Activated CD4-positive, alpha-beta T cell treated with anti-CD3 and anti-CD28 coated beads, Interleukin-2, amount 10 ng/mL, durations not matched to agents 7 days and 5 days (primary cell): Measurements from ENCODE around the gene SRP68. TPM values are rescaled to one million over a fixed set of nuclear protein-coding genes. Genes with fewer than 3 reads are reported as not detected.
A peak's percentile ranks its signal among the peaks of the same experiment; 100 is the strongest.
"Not testable (repeated sequence)": the region's sequence is repeated elsewhere in the genome, so short reads cannot be mapped to it uniquely, and the experiment has no call there.

Source experiments
- CTCF ChIA-PET: fragments of 350-600 bp; sonication (Branson Sonifier 250); formaldehyde crosslinking; loops from one replicate; lab custom pipeline; 2021; ENCODE audit warnings: antibody characterized with exemption; lab: Charles Lee
- POLR2A ChIA-PET: fragments of 350-600 bp; sonication (Branson Sonifier 250); formaldehyde crosslinking; loops from one replicate; lab custom pipeline; 2021; ENCODE audit warnings: antibody characterized with exemption; lab: Charles Lee
- DNase-seq: peaks from one replicate; pipeline ENCODE4 v3.0.0-alpha.2; 2020
- H3K27ac Mint-ChIP-seq: one replicate; pipeline ENCODE4 v1.8.0; 2021; ENCODE audit warnings: mild to moderate bottlenecking, moderate library complexity, mixed read lengths
- H3K27me3 Mint-ChIP-seq: one replicate; pipeline ENCODE4 v1.8.0; 2021; ENCODE audit warnings: mixed read lengths
- H3K36me3 Mint-ChIP-seq: one replicate; pipeline ENCODE4 v1.8.0; 2021; ENCODE audit warnings: low read depth, mixed read lengths
- H3K4me1 Mint-ChIP-seq: one replicate; pipeline ENCODE4 v1.8.0; 2021; ENCODE audit warnings: mixed read lengths
- H3K4me3 Mint-ChIP-seq: one replicate; pipeline ENCODE4 v1.8.0; 2021; ENCODE audit warnings: mild to moderate bottlenecking, moderate library complexity, mixed read lengths
- H3K9me3 Mint-ChIP-seq: one replicate; pipeline ENCODE4 v1.8.0; 2021; ENCODE audit warnings: mixed read lengths
- total RNA-seq, 2 experiments: library from RNA; stranded (reverse); gene quantifications; one replicate each; pipeline ENCODE4 v1.2.3, GENCODE V29; 2021

The SRP68 gene
- total RNA-seq, 2 experiments from 2014 or later, result 91.3 to 96.0 TPM

- POLR2A ChIA-PET, result no interaction called here
- CTCF ChIA-PET, result interaction anchor here (1.1 to 1.6 kb wide), 4 partner anchors 8 to 350 kb away, joined by 3 to 5 read pairs (median 4); no protein-coding TSS in a partner anchor
- Mint-ChIP-seq H3K27me3 (no peaks in the 10 kb centered on the region), H3K36me3 (peaks cover 56% of the 10 kb centered on the region), H3K27ac (no peak overlapping the region), H3K4me1 (peaks cover 7% of the 10 kb centered on the region), H3K9me3 (no peaks in the 10 kb centered on the region), H3K4me3 (no peak overlapping the region)
- no peak for DNase-seq
These were observed 23.6 kb downstream of the SRP68 start for GRCh38 chr17:76048711-76049110.

DNA sequence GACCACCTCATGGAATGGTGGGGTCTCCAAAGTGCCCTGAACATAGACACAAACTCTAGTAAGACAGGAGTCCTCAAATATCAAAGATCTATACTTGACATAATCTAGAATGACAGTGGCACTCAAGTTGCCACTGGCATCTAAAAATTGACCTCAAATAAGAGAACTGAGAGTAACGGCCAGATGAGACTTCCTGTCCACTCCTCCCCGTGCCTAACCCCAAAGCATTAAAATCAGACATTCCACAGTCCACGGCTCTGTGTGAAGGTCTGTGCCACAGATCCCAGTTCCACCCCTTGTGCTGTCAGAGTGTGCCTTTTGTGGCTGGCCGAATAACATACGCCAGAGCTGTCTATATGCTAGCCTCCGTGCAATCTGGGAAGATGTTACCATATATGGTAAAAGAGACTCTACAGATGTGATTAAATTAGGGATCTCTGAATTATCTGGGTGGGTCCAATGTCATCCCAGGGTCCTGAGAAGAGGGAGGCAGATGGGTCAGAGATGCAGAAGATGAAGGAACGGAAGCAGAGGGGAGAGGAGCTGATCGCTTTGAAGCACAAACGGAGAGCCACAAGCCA is 24.2 kb downstream of the SRP68 start:
- CTCF ChIA-PET, result interaction anchor here (1.6 kb wide), 1 partner anchor 34 kb away, joined by 5 read pairs; no protein-coding TSS in a partner anchor
- Mint-ChIP-seq H3K4me1 (peaks cover 7% of the 10 kb centered on the region), H3K4me3 (no peak overlapping the region), H3K27ac (no peak overlapping the region), H3K36me3 (peaks cover 58% of the 10 kb centered on the region), H3K27me3 (no peaks in the 10 kb centered on the region), H3K9me3 (no peaks in the 10 kb centered on the region)
- POLR2A ChIA-PET, result no interaction called here
- no peak for DNase-seq

- H3K4me3 Mint-ChIP-seq, result no peak overlapping the region
- H3K27me3 Mint-ChIP-seq, result no peaks in the 10 kb centered on the region
- H3K9me3 Mint-ChIP-seq, result no peaks in the 10 kb centered on the region
- no peak overlapping the region for H3K27ac Mint-ChIP-seq
- CTCF ChIA-PET, result interaction anchor here (0.5 to 1.1 kb wide), 4 partner anchors 14 to 288 kb away, joined by 3 to 4 read pairs (median 3); no protein-coding TSS in a partner anchor
- H3K36me3 Mint-ChIP-seq, result peaks cover 61% of the 10 kb centered on the region
- H3K4me1 Mint-ChIP-seq, result peaks cover 7% of the 10 kb centered on the region
- DNase-seq, result no peak
- POLR2A ChIA-PET, result interaction anchor here (0.7 kb wide), 1 partner anchor 39 kb away, joined by 3 read pairs; no protein-coding TSS in a partner anchor
These were observed 26.3 kb downstream of the SRP68 start for GRCh38 chr17:76046064-76046463.

- POLR2A ChIA-PET, H3K27me3 Mint-ChIP-seq, DNase-seq, H3K9me3 Mint-ChIP-seq, H3K4me3 Mint-ChIP-seq, H3K4me1 Mint-ChIP-seq, CTCF ChIA-PET, H3K27ac Mint-ChIP-seq: not testable (repeated sequence)
- peaks cover 62% of the 10 kb centered on the region for H3K36me3 Mint-ChIP-seq
These were observed 27.8 kb downstream of the SRP68 start for GRCh38 chr17:76044475-76045007.

GRCh38 chr17:76042868-76043267 is 29.4 kb downstream of the SRP68 start:
- H3K9me3 Mint-ChIP-seq, H3K4me3 Mint-ChIP-seq, H3K4me1 Mint-ChIP-seq, H3K27ac Mint-ChIP-seq, POLR2A ChIA-PET, DNase-seq, H3K27me3 Mint-ChIP-seq: not testable (repeated sequence)
- CTCF ChIA-PET, result interaction anchor here (0.6 to 1.5 kb wide), 3 partner anchors 13 to 219 kb away, joined by 3 read pairs; no protein-coding TSS in a partner anchor
- H3K36me3 Mint-ChIP-seq, result peaks cover 59% of the 10 kb centered on the region

DNA sequence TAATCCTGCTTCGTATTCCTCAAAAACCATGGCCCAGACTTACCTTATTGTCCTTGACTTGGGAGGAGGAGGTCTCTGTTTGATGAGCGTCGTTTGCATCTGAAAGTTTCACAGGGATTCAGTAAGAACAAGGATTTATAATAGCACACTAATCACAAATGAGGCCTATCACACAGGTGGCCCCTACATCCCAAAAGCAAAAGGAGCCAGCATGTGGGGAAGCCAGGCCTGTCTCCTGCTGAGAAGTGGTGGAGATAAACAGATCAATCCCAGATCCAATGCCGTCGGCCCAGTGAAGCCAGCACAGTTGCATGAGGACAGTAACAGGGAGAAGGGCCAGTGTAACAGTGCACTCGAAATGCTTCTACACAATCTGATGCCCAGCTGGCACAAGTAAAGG is 31.9 kb downstream of the SRP68 start:
- ChIA-PET CTCF (interaction anchor here (1.6 to 2.1 kb wide), 2 partner anchors 9 to 239 kb away, joined by 4 read pairs; no protein-coding TSS in a partner anchor), POLR2A (no interaction called here)
- Mint-ChIP-seq H3K4me1 (no peaks in the 10 kb centered on the region), H3K9me3 (no peaks in the 10 kb centered on the region), H3K4me3 (no peak overlapping the region), H3K27me3 (no peaks in the 10 kb centered on the region), H3K36me3 (peaks cover 51% of the 10 kb centered on the region), H3K27ac (no peak overlapping the region)
- no peak for DNase-seq

DNA sequence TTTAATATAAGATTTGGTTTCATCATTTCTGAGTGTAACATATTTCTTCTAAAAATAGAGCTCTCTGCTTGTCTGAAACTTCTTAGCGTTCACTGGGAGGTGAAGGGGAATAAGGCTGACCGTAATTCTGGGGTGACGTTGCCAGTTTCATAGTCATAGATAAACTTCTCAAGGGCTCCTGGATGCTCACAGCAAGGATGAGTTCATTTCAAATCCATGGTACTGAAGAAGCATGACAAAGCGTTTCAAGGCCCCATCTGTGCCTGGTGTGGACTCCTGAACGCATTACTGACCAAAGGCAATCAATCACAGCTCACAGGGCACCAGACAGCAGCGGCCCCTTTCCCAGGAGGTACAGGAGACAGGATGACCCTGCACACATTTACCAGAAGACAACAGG is 33.2 kb downstream of the SRP68 start:
- H3K4me3 Mint-ChIP-seq, result no peak overlapping the region
- no peak for DNase-seq
- H3K27me3 Mint-ChIP-seq, result no peaks in the 10 kb centered on the region
- no peak overlapping the region for H3K27ac Mint-ChIP-seq
- POLR2A ChIA-PET, result no interaction called here
- no peaks in the 10 kb centered on the region for H3K4me1 Mint-ChIP-seq
- CTCF ChIA-PET, result interaction anchor here (1.6 kb wide), 1 partner anchor 25 kb away, joined by 4 read pairs; no protein-coding TSS in a partner anchor
- H3K9me3 Mint-ChIP-seq, result no peaks in the 10 kb centered on the region
- peaks cover 38% of the 10 kb centered on the region for H3K36me3 Mint-ChIP-seq

DNA sequence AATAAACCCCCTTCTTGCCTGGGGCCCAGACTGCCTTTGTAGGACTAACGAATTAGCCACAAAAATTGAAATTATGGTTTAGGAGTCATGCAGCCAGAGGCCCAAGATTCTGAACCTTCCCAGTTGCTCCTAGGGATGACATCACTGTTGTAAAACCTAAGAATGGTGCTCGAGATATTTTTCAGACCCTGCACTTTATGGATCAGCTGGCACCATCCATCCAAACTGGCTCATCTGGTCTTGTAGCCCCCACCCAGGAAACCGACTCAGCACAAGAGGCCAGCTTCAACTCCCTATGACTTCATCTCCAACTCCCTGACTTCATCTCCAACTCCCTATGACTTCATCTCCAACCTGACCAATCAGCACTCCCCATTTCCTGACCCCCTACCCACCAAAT is 34.3 kb downstream of the SRP68 start:
- Mint-ChIP-seq H3K27me3 (no peaks in the 10 kb centered on the region), H3K9me3 (no peaks in the 10 kb centered on the region), H3K36me3 (peaks cover 28% of the 10 kb centered on the region), H3K4me3 (no peak overlapping the region), H3K27ac (no peak overlapping the region), H3K4me1 (no peaks in the 10 kb centered on the region)
- DNase-seq, result no peak
- POLR2A ChIA-PET, result no interaction called here
- CTCF ChIA-PET, result interaction anchor here (1.6 kb wide), 1 partner anchor 24 kb away, joined by 4 read pairs; no protein-coding TSS in a partner anchor

GRCh38 chr17:76036497-76037261 is 35.6 kb downstream of the SRP68 start:
- Mint-ChIP-seq H3K4me1 (no peaks in the 10 kb centered on the region), H3K27ac (no peak overlapping the region), H3K4me3 (no peak overlapping the region), H3K27me3 (no peaks in the 10 kb centered on the region), H3K9me3 (no peaks in the 10 kb centered on the region), H3K36me3 (peaks cover 25% of the 10 kb centered on the region)
- ChIA-PET POLR2A (no interaction called here), CTCF (no interaction called here)
- no peak for DNase-seq

GRCh38 chr17:76034428-76035350 is 37.6 kb downstream of the SRP68 start:
- Mint-ChIP-seq H3K4me1 (peaks cover 3% of the 10 kb centered on the region), H3K9me3 (no peaks in the 10 kb centered on the region), H3K27ac (peak overlapping the region; percentile 31), H3K4me3 (no peak overlapping the region), H3K36me3 (peaks cover 14% of the 10 kb centered on the region), H3K27me3 (no peaks in the 10 kb centered on the region)
- CTCF ChIA-PET, result interaction anchor here (1.0 to 2.0 kb wide), 3 partner anchors 20 to 34 kb away, joined by 3 to 9 read pairs (median 3); partner anchors contain the start of gene CDK3
- POLR2A ChIA-PET, result no interaction called here
- DNase-seq, result no peak

DNA sequence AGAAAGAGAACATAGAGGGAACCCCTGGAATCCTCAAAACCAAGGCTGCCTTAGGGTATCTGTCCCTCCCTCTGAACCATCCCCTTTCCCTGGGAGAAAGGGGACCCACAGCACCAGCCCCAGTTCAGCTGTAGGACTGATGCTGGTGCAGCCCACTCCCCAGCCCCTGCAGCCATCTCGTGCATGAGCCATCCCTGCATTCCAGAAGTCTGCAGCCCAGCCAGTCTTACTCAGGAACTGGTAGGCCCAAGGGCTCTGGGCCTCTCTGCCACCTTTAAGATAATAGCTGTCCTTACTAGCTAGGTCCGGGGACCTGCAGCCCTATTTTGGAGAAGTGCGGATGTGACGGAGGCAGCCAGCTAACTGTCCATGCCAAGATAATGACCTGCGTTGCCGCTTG is 39.2 kb downstream of the SRP68 start:
- Mint-ChIP-seq H3K4me3 (no peak overlapping the region), H3K27ac (no peak overlapping the region), H3K27me3 (no peaks in the 10 kb centered on the region), H3K4me1 (peaks cover 11% of the 10 kb centered on the region), H3K9me3 (no peaks in the 10 kb centered on the region), H3K36me3 (no peaks in the 10 kb centered on the region)
- POLR2A ChIA-PET, result no interaction called here
- no peak for DNase-seq
- CTCF ChIA-PET, result interaction anchor here (1.0 to 2.0 kb wide), 4 partner anchors 12 to 32 kb away, joined by 3 to 9 read pairs (median 4); no protein-coding TSS in a partner anchor

GRCh38 chr17:76032780-76033108 is 39.6 kb downstream of the SRP68 start:
- H3K4me3 Mint-ChIP-seq, result no peak overlapping the region

More at GRCh38 chr17:76032780-76033108, 39.6 kb downstream of the SRP68 start:
- CTCF ChIA-PET, result interaction anchor here (0.7 to 2.0 kb wide), 4 partner anchors 11 to 25 kb away, joined by 3 to 9 read pairs (median 4); no protein-coding TSS in a partner anchor
- Mint-ChIP-seq H3K9me3 (no peaks in the 10 kb centered on the region), H3K4me1 (peaks cover 11% of the 10 kb centered on the region), H3K27ac (no peak overlapping the region), H3K36me3 (no peaks in the 10 kb centered on the region), H3K27me3 (no peaks in the 10 kb centered on the region)
- POLR2A ChIA-PET, result interaction anchor here (0.6 kb wide), 1 partner anchor 46 kb away, joined by 4 read pairs; the partner anchor contains the start of gene ZACN
- DNase-seq, result no peak
